GM12801 (cell line): Measurements from ENCODE around the gene FAM219B.

ENCODE experiments used
- CTCF ChIP-seq: IDR thresholded peaks from one replicate; pipeline ENCODE4 v1.5.1; 2011; ENCODE audit warnings: control low read depth; ENCODE audit not compliant: insufficient read length; ENCODE audit errors: extremely low read depth

FAM219B gene

DNA sequence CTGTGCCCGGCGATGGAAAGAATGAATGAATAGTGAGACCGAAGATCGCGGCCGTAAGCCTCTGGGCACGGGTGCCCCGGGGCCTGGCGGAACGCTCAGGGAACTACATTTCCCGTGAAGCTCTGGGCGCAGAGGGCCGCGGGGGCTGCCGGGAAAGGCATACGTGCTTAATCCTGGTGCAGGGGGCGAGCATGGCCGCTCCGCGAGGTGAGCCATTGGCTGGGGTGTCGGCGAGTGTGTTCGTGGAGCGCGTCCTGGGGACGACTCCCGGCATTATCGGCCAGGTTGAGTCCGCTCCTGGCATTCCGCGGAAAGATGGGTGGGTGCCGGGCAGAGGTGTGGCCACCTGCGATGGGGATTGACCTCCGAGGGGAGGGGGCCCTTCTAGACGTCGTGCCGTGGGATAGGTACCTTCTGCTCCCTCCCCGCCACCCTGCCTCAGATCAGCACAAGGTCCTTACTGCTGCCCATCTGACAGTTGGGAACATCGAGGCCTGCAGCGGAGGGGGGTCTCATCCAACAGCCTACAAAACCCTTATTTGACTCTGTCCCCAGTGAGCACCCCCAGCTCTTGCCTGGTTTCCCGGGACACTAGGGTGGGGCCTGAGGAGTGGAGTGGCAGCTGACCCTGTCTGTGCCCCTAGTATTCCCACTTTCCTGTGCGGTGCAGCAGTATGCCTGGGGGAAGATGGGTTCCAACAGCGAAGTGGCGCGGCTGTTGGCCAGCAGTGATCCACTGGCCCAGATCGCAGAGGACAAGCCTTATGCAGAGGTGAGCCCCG lies 16.6 kb downstream of the FAM219B start, which contains the start of gene MPI:
Gene MPI (plus strand): TSS at position 160 of the 782 bp plus-strand sequence. CDS start 32 bp downstream, at position 192.
- TF ChIP-seq CTCF, result no peak

- TF ChIP-seq CTCF, result no peak
These were observed 17.2 kb downstream of the FAM219B start for GRCh38 chr15:74889390-74889882.

- no peak for TF ChIP-seq CTCF
These were observed 17.9 kb downstream of the FAM219B start for GRCh38 chr15:74888716-74889115.

- no peak for TF ChIP-seq CTCF
These were observed 21.2 kb downstream of the FAM219B start for GRCh38 chr15:74885461-74885860.

GRCh38 chr15:74884428-74885223 lies 22.0 kb downstream of the FAM219B start:
- no peak for TF ChIP-seq CTCF

DNA sequence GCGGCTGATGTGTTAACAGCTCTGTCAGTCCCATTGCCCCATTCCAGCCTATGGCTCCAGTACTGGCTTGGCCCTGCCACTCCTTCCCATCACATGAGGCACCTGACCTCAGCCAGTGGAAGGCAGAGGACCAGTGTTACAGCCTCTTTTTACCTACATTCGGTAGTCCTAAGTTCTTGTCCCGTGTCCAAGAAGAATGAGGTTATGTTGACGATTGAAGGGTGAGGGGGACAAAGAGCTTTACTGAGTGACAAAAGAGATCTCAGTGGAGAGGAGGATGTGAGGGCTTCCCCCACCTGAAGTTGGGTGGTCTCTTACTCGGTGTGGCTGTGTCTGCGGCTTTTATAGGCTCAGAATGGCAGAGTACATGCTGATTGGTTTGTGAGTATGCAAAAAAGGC lies 24.1 kb downstream of the FAM219B start:
- TF ChIP-seq CTCF, result no peak

DNA sequence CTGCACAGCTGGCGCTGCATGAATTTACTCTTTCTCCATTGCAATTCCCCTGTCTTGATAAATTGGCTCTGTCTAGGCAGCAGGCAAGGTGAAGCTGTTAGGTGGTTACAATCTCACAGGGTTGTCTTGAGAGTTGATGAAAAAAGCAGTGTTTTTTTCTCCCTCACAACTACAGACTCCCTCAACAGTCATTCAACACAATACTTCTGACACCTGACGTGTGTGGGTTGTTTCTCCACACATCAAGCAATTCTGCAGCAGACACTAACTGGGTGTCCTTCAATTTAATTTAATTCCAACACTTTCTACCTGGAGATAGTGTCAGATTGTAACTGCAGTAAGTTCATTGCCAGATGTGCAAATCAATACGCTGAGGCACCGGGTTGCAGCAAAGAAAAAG lies 28.4 kb downstream of the FAM219B start:
- no peak for TF ChIP-seq CTCF
